ENCODE results near the gene EGFLAM. TPM values are rescaled to one million over a fixed set of nuclear protein-coding genes. Genes with fewer than 3 reads are reported as not detected.

Gene EGFLAM
- total RNA-seq, 1 experiment from 2014 or later = 45.4 TPM

DNA sequence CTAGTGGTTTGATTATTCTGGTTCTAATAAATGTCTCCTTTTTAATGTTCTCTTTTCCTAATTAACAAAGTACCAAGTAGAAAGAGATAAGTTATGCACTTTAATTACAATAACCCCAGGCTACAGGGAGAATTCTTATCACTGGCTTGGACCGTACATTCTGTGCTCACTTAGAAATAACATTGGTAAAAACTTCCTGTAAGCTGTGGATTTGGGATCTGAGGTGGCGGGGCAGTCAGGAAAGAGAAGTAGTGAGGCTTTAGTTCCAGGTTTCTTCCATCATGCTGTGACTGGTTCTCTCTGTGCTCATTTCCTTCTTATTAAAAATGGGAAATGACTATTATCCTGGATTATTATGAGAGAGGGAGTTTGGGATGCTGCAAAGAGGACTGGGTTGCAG is 142.0 kb downstream of the EGFLAM start:
- H3K27ac ChIP-seq (ENCODE audit: low read depth, low read length, poor library complexity, severe bottlenecking) = no peak overlapping the region
- no peaks in the 10 kb centered on the region for H3K9me3 ChIP-seq (ENCODE audit: low read depth, low read length, poor library complexity, severe bottlenecking)
- DNase-seq (ENCODE audit: low spot score) = no peak
- TF ChIP-seq EZH2 (IDR thresholded peaks at IDR 0.05; ENCODE audit: borderline replicate concordance, low read depth, low read length, poor library complexity, severe bottlenecking) = no peak
- TF ChIP-seq, protein P1, sequence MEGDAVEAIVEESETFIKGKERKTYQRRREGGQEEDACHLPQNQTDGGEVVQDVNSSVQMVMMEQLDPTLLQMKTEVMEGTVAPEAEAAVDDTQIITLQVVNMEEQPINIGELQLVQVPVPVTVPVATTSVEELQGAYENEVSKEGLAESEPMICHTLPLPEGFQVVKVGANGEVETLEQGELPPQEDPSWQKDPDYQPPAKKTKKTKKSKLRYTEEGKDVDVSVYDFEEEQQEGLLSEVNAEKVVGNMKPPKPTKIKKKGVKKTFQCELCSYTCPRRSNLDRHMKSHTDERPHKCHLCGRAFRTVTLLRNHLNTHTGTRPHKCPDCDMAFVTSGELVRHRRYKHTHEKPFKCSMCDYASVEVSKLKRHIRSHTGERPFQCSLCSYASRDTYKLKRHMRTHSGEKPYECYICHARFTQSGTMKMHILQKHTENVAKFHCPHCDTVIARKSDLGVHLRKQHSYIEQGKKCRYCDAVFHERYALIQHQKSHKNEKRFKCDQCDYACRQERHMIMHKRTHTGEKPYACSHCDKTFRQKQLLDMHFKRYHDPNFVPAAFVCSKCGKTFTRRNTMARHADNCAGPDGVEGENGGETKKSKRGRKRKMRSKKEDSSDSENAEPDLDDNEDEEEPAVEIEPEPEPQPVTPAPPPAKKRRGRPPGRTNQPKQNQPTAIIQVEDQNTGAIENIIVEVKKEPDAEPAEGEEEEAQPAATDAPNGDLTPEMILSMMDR (conservative IDR thresholded peaks at IDR 0.05; ENCODE audit: low read depth, low read length) = no peak
- no peaks in the 10 kb centered on the region for H3K36me3 ChIP-seq (ENCODE audit: insufficient read depth, low read length, poor library complexity, severe bottlenecking)
- H3K4me1 ChIP-seq (ENCODE audit: insufficient read depth, low read length, poor library complexity, severe bottlenecking) = no peaks in the 10 kb centered on the region
- BruUV-seq (replicated peaks) = no TSS peak
- ChIA-PET POLR2A (ENCODE audit: low non-redundant PET) (no interaction called here), CTCF (no interaction called here)
- H3K4me3 ChIP-seq (ENCODE audit: low read depth, low read length, poor library complexity, severe bottlenecking) = no peak overlapping the region
- intact Hi-C loops (cut with micrococcal nuclease; ENCODE audit: unreplicated experiment) = no loop called here
- no peaks in the 10 kb centered on the region for H3K27me3 ChIP-seq (replicated peaks; ENCODE audit: insufficient read depth, low read depth, low read length, poor library complexity)

DNA sequence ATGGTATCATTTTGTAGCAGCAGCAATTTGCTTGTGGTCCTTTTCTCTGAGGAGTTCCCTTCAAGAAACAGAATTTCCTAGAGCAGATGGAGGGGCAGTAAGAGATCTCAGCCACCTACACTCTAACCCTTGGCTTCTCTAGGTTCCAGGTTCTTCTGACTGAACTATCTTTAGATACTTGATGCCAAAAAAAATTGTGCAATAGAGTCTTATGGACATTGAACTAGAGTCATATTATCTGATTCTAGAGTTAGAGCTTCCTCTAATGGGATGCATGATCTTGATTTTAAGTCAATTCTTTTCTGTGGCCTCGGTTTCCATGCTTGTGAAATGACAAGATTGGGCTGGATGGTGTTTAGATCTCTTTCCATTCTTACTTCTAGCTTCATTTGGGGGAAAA is 142.8 kb downstream of the EGFLAM start:
- Histone ChIP-seq H3K36me3 (ENCODE audit: insufficient read depth, low read length, poor library complexity, severe bottlenecking) (no peaks in the 10 kb centered on the region), H3K4me1 (ENCODE audit: insufficient read depth, low read length, poor library complexity, severe bottlenecking) (no peaks in the 10 kb centered on the region), H3K4me3 (ENCODE audit: low read depth, low read length, poor library complexity, severe bottlenecking) (no peak overlapping the region), H3K27ac (ENCODE audit: low read depth, low read length, poor library complexity, severe bottlenecking) (no peak overlapping the region), H3K27me3 (replicated peaks; ENCODE audit: insufficient read depth, low read depth, low read length, poor library complexity) (no peaks in the 10 kb centered on the region), H3K9me3 (ENCODE audit: low read depth, low read length, poor library complexity, severe bottlenecking) (no peaks in the 10 kb centered on the region)
- TF ChIP-seq EZH2 (IDR thresholded peaks at IDR 0.05; ENCODE audit: borderline replicate concordance, low read depth, low read length, poor library complexity, severe bottlenecking) = no peak
- TF ChIP-seq, protein P1 (conservative IDR thresholded peaks at IDR 0.05; ENCODE audit: low read depth, low read length) = no peak
- intact Hi-C loops (cut with micrococcal nuclease; ENCODE audit: unreplicated experiment) = no loop called here
- no TSS peak for BruUV-seq (replicated peaks)
- no peak for DNase-seq (ENCODE audit: low spot score)
- ChIA-PET POLR2A (ENCODE audit: low non-redundant PET) (no interaction called here), CTCF (no interaction called here)

DNA sequence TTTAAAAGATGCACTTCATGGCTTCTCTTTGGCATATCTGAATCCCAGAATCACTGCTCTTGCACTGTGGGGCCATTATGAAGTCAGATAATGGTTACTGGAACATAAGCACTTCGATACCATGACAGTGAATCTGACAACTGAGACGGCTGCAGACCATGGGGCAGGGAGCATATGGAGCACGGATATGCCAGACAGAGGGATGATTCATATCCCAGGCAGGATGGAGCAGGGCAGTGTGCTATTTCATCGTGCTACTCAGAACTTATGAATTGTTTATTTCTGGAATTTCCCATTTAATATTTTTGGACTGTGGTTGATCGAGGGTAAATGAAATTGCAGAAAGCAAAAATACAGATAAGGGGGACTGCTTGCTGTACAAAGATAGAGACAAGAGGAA is 145.0 kb downstream of the EGFLAM start:
- CTCF ChIA-PET = no interaction called here
- Histone ChIP-seq H3K27ac (ENCODE audit: low read depth, low read length, poor library complexity, severe bottlenecking) (no peak overlapping the region), H3K4me1 (ENCODE audit: insufficient read depth, low read length, poor library complexity, severe bottlenecking) (no peaks in the 10 kb centered on the region), H3K9me3 (ENCODE audit: low read depth, low read length, poor library complexity, severe bottlenecking) (no peaks in the 10 kb centered on the region), H3K4me3 (ENCODE audit: low read depth, low read length, poor library complexity, severe bottlenecking) (no peak overlapping the region), H3K36me3 (ENCODE audit: insufficient read depth, low read length, poor library complexity, severe bottlenecking) (no peaks in the 10 kb centered on the region), H3K27me3 (replicated peaks; ENCODE audit: insufficient read depth, low read depth, low read length, poor library complexity) (no peaks in the 10 kb centered on the region)
- DNase-seq (ENCODE audit: low spot score) = no peak
- no TSS peak for BruUV-seq (replicated peaks)
- TF ChIP-seq, protein P1 (conservative IDR thresholded peaks at IDR 0.05; ENCODE audit: low read depth, low read length) = no peak
- no peak for TF ChIP-seq EZH2 (IDR thresholded peaks at IDR 0.05; ENCODE audit: borderline replicate concordance, low read depth, low read length, poor library complexity, severe bottlenecking)
- POLR2A ChIA-PET (ENCODE audit: low non-redundant PET) = no interaction called here
- intact Hi-C loops (cut with micrococcal nuclease; ENCODE audit: unreplicated experiment) = no loop called here
